Ectodermal cell (in vitro differentiated cells): ENCODE measurements around the gene TSC22D1.

Experiments used
- H3K27ac ChIP-seq: 2 replicates; pipeline ENCODE4 v1.7.0; 2013; ENCODE audit warnings: mild to moderate bottlenecking, low read depth, low read length; ENCODE audit not compliant: insufficient read depth, poor library complexity, severe bottlenecking
- H3K27me3 ChIP-seq: 2 replicates; pipeline ENCODE4 v1.7.0; 2013; ENCODE audit warnings: mild to moderate bottlenecking, low read length; ENCODE audit not compliant: insufficient read depth, control insufficient read depth, poor library complexity, severe bottlenecking
- H3K36me3 ChIP-seq: one replicate; pipeline ENCODE4 v1.7.0; 2013; ENCODE audit warnings: low read length; ENCODE audit not compliant: control insufficient read depth, insufficient read depth
- H3K4me1 ChIP-seq: one replicate; pipeline ENCODE4 v1.7.0; 2013; ENCODE audit warnings: low read length; ENCODE audit not compliant: control insufficient read depth, insufficient read depth
- H3K4me3 ChIP-seq: 2 replicates; pipeline ENCODE4 v1.7.0; 2013; ENCODE audit warnings: low read depth, low read length, control low read depth; ENCODE audit not compliant: insufficient read depth
- H3K9me3 ChIP-seq: 2 replicates; pipeline ENCODE4 v1.7.0; 2013; ENCODE audit warnings: mild to moderate bottlenecking, low read length, moderate library complexity; ENCODE audit not compliant: control insufficient read depth
- WGBS, 2 experiments: methylation state at CpG; one replicate each; pipeline ENCODE4 v1.1.7; 2013; ENCODE audit warnings: missing lambda C conversion rate in 2 of 2; 5-methylcytosine and 5-hydroxymethylcytosine counted together

Gene TSC22D1

DNA sequence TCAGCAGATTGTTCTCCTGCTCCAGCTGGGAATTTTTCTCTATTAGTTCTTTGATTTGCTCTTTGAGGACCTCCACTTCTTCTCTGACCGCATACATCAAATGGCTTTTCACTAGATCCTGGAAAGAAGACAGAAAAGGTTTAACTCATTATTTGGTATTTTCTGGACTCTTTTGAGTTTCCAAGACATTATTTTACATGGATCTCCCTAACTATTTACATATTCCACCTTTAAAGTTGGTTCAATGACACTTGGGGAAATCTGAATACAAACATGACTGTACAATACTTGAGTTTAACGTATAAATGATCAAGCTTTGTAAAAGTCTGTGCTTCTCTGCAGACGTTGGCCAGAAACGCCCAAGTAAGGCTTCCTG, 141.4 kb downstream of the TSC22D1 start:
- H3K27me3 ChIP-seq: no peaks in the 10 kb centered on the region
- H3K27ac ChIP-seq: no peak overlapping the region
- H3K36me3 ChIP-seq: peaks cover 13% of the 10 kb centered on the region
- 18 to 27% methylated on average over 4 of the region's 4 CpGs for WGBS, 2 experiments
- H3K9me3 ChIP-seq: no peaks in the 10 kb centered on the region
- peak overlapping the region; percentile 53 for H3K4me3 ChIP-seq
- H3K4me1 ChIP-seq: peaks cover 15% of the 10 kb centered on the region

DNA sequence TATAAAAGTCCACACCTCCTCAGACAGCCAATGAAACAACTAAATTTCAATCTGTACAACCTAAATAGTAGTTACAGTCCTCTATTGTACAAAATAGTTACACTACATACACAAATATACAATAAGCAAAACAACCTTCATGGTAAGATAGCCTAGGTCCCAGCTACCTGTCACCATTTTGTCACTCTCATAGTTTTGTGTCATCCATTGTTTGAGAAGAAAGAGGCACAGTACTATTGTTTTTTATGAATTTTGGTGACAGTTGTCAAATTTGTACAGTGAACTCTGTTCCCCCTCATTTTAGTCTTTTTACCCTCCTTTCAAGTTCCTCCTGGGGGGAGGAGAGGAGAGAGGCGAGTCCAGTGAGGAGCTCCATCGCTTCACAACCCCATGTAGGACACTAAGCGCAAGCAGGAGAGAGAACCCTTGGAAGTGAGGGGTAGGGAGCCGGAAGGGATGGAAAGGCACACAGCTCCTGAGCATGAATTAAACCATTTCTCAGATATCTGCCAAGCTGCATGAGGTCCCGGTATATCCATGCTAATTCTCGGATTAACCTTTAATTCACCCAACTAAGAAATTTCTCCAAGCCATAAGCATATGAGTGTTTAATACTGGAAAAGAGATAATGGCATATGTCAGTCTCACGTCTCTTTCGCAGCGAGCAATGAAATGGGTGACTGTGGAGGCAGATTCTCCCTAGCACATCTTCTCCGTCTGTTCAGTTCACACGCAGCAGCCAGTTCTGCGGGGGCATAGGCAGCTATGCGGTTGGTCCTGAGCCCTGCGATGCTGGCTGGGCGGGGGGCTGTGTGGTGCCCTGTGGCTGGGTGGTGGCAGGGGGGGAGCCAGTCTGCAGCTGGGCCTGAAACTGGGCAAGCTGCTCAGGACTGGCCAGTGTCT, 142.0 kb downstream of the TSC22D1 start:
- H3K36me3 ChIP-seq: peaks cover 13% of the 10 kb centered on the region
- peak overlapping the region; percentile 53 for H3K4me3 ChIP-seq
- WGBS, 2 experiments: 89 to 92% methylated on average over 15 of the region's 15 CpGs
- H3K27me3 ChIP-seq: no peaks in the 10 kb centered on the region
- H3K4me1 ChIP-seq: peaks cover 15% of the 10 kb centered on the region
- H3K9me3 ChIP-seq: no peaks in the 10 kb centered on the region
- H3K27ac ChIP-seq: no peak overlapping the region

DNA sequence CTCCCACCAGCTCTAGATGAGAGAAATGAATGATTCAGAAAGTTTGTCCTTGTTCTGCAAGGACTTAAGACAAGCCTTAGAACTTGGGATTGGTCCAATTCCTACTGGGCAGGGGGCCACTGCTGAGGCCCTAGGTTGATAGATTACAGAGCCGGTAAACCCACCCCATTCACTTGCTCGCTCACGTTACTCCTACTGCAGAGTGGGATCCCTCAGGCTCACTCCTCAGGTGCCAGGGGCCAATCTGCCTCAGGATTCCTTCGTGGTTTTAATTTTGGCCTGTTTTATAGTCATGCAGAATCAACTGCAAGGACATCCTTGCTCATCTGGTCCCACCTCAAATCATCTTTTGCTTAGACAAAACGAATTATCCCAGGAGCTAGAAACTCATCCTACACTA, 143.5 kb downstream of the TSC22D1 start:
- WGBS, 2 experiments: 82 to 84% methylated on average over 5 of the region's 5 CpGs
- Histone ChIP-seq H3K36me3 (peaks cover 13% of the 10 kb centered on the region), H3K27ac (no peak overlapping the region), H3K27me3 (no peaks in the 10 kb centered on the region), H3K4me3 (no peak overlapping the region), H3K4me1 (peaks cover 15% of the 10 kb centered on the region), H3K9me3 (no peaks in the 10 kb centered on the region)

DNA sequence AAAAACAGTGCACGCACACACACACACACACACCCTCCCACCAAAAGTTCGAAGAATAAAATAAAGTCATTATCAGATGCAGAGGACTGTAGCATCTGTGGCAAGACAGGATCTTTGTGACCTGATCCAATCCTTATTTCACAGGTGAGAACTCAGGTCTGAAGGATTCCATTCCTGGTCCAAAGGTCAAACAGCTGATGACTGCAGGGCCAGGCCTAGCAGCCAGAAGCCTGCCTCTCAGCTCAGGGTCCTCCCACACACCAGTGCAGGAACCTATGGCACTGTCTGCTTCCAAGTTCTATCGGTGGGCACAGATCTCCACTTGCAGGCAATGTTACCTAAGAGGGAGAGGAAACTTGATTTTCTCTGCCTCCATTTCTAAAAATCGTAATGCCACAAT, 145.0 kb downstream of the TSC22D1 start:
- no peaks in the 10 kb centered on the region for H3K9me3 ChIP-seq
- peaks cover 15% of the 10 kb centered on the region for H3K4me1 ChIP-seq
- no peak overlapping the region for H3K4me3 ChIP-seq
- no peak overlapping the region for H3K27ac ChIP-seq
- peaks cover 13% of the 10 kb centered on the region for H3K36me3 ChIP-seq
- 86 to 92% methylated on average over 4 of the region's 4 CpGs for WGBS, 2 experiments
- H3K27me3 ChIP-seq: no peaks in the 10 kb centered on the region

DNA sequence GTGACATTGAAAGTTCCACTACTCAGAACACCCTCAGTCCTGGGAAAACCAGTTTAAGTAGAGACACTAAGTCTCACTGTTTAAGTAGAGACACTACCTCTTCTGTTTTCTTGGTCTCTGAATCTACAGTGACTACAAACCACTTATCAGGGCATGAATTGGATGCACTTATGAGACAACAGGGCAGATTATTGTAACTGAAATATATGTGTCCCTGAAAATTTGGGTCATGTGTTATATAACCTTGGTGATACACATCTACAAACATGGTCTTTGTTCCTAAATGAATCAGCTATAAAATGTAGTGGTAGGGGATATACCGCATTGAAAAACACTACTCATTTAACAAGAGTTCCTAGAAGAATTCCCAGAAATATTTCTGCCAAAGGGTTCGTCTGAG, 146.8 kb downstream of the TSC22D1 start:
- H3K27me3 ChIP-seq: no peaks in the 10 kb centered on the region
- no CpG with 5 or more reads among the region's 2 CpGs for WGBS, 2 experiments
- H3K4me1 ChIP-seq: peaks cover 17% of the 10 kb centered on the region
- peaks cover 9% of the 10 kb centered on the region for H3K36me3 ChIP-seq
- H3K9me3 ChIP-seq: no peaks in the 10 kb centered on the region
- no peak overlapping the region for H3K27ac ChIP-seq
- no peak overlapping the region for H3K4me3 ChIP-seq

DNA sequence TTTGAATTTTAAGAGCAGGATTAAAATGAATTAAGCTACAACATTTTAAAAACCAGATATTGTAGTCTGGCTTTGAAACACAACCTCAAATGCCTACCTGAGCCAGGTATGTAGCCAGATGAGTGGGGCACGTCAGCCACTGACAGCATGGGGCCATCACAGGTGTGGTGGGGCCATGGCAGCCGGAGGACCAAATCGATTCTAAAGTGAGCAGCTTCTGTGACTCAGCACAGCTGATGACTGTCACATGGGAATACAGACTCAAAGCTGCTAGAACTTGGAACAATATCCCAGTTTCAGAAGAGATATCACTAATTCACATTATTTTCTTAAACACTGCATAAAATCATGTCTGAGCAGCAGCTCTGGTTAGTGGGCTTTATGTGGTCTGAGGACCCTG, 149.7 kb downstream of the TSC22D1 start:
- Histone ChIP-seq H3K4me3 (no peak overlapping the region), H3K36me3 (no peaks in the 10 kb centered on the region), H3K27ac (no peak overlapping the region), H3K27me3 (no peaks in the 10 kb centered on the region), H3K4me1 (peaks cover 10% of the 10 kb centered on the region), H3K9me3 (no peaks in the 10 kb centered on the region)
- 90 to 92% methylated on average over 3 of the region's 3 CpGs for WGBS, 2 experiments

DNA sequence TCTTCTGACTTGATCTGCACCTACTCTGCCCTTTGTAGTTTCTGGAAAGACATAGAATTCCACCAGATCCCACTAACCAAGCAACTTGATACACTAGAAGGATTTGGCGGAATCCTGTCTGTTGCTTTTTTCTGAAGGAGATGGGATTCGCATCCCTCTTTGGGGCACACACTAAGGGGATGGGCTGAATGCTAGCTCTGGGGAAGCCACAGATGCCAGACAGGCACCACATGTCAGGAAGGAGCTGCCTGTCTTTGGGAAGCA, 150.4 kb downstream of the TSC22D1 start:
- Histone ChIP-seq H3K4me3 (no peak overlapping the region), H3K27me3 (no peaks in the 10 kb centered on the region), H3K36me3 (no peaks in the 10 kb centered on the region), H3K27ac (no peak overlapping the region), H3K4me1 (peaks cover 10% of the 10 kb centered on the region), H3K9me3 (no peaks in the 10 kb centered on the region)
- 90 to 92% methylated on average over 2 of the region's 2 CpGs for WGBS, 2 experiments

DNA sequence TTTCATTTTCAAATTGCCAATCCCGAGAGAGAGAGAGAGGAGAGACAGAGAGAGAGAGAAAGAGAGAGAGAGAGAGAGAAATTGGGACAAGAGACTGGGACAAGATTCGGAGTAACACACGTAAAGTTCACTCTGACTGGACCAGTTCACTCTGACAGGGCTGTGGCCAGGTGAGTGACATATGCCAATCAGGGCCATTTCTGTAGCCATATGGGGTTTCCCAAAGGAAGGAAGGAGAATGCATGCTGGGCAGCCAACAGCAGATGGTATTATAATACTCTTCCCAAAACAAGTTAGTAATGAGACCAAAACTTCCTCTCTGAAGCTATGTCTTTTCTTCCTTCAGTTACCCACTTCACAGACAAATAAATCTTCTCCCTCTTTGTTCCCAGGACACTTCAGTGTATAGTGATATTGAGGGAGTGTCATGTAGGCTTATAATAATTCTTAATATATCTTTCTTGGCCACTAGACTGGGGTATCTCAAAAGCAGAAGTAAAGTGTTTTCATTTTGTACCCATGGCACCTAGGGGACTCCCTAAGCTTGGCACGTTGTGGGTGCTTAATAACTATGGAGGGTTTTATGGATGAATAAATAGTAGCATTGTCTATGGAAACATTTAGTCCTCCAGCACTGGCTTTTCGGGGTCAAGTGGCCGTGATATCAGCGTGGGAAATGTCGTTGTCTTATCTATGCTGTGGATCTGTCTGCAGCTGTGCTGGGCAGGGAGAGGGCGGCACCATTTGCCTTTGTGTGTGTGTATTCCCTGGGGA, 150.9 kb downstream of the TSC22D1 start:
- Histone ChIP-seq H3K4me3 (no peak overlapping the region), H3K27ac (no peak overlapping the region), H3K27me3 (no peaks in the 10 kb centered on the region), H3K4me1 (peaks cover 10% of the 10 kb centered on the region), H3K36me3 (no peaks in the 10 kb centered on the region), H3K9me3 (no peaks in the 10 kb centered on the region)
- 87% methylated on average over 9 of the region's 9 CpGs for WGBS, 2 experiments

DNA sequence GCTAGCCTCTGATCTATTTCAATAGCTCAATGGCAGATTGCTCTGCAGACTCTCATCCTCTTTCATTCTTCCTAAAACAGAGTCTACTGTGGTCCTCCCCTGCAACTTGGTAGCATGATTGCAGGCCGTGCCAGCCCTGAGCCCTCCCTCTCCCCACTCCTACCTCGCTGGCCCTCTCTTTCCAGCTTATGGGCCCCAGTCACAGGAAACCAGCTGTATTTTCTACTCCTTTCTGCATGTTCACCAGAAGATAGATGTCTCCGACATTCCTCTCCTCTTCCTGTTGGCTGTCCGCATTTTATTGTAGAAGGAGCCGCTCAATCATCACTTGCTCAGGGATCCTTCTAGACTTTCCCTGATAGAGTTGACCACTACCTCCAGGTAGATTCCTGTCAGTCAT, 152.3 kb downstream of the TSC22D1 start:
- no peak overlapping the region for H3K27ac ChIP-seq
- H3K9me3 ChIP-seq: no peaks in the 10 kb centered on the region
- no peak overlapping the region for H3K4me3 ChIP-seq
- H3K27me3 ChIP-seq: no peaks in the 10 kb centered on the region
- peaks cover 14% of the 10 kb centered on the region for H3K4me1 ChIP-seq
- 94 to 96% methylated on average over 5 of the region's 5 CpGs for WGBS, 2 experiments
- no peaks in the 10 kb centered on the region for H3K36me3 ChIP-seq

DNA sequence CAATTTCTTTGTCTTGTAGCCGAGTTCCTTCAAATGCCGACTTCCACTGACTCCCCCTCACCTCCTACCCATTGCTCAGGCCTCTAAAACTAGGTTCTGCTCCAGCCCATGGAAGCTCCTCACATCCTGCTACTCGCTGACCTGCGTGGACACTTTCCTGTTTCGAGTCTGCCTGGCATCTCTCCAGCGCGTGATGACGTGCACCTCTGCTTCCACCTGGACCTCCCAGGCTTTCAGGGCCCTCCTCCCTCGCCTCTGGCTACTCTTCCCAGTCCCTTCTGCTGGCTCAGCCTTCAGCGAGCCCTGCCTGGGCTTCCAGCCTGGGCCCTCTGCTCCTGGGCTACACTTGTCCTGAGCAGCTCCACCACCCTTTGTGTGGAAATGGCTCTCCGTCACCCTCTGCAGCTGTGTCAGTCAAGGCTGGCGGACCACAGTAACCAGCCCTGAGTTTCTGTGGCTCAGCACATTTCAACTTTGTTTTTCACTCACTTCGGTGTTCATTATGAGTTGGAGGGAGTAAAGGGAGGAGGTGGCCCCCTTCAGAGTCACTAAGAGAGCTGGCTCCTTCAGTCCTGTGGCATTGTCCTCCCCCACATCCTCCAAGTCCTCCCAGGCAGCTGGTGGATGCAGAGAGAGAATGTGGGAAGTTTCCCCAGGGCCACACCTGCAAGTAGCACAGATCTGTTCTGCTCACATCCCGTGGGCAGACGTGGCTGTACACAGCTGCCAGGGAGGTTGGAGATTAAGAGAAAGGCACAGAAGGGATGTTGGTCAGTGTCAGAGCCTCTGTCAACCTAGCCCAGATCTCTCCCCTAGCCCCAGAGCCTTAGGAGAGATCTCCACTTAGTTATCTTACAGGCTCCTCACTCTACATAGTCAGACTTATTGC, 153.1 kb downstream of the TSC22D1 start:
- Histone ChIP-seq H3K27ac (no peak overlapping the region), H3K36me3 (no peaks in the 10 kb centered on the region), H3K27me3 (no peaks in the 10 kb centered on the region), H3K4me3 (no peak overlapping the region), H3K9me3 (no peaks in the 10 kb centered on the region), H3K4me1 (peaks cover 14% of the 10 kb centered on the region)
- 93 to 94% methylated on average over 15 of the region's 15 CpGs for WGBS, 2 experiments
